ENCODE data around the gene ICAM4. TPM values are rescaled to one million over a fixed set of nuclear protein-coding genes. Genes with fewer than 3 reads are reported as not detected.

ICAM4 gene
- total and polyA plus RNA-seq, 2 of the 13 experiments (the other 11 are each of a cell fraction or from before 2014, with no cell fraction given) = 2.9 to 4.0 TPM

DNA sequence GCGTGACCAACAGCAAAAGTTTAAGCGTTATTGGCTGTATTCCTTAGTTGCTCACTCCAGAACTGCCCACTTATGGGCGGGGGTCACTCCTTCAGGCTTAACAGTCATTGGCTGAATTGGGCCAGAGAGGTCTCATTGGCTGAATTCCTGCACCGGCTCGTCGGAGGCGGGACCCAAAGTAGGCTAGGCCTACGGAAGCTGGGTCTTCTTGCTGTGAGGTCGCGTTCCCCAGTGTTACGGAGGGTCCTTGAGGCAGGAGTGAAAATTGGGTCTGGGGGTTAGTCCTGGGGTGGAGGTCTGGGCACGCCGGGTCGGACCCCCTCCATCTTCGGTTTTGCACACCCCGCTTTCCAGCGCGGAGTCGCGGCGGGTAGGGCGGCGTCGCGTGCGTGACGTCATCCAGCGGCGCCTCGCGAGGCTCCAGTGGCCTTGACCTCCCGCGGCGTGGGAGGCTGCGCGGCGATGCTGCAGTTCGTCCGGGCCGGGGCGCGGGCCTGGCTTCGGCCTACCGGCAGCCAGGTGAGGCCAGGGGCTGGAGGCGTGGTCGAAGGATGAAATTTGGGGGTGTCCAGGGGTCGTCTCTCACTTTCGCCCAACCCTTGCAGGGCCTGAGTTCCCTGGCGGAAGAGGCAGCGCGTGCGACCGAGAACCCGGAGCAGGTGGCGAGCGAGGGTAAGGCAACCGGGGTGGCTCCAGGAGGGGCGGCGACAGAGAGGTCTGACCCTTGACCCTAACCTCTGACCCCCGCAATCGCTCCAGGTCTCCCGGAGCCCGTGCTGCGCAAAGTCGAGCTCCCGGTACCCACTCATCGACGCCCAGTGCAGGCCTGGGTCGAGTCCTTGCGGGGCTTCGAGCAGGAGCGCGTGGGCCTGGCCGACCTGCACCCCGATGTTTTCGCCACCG is 34.7 kb upstream of the ICAM4 start, which contains the start of gene MRPL4 (continued):
- TF ChIP-seq, protein P1, sequence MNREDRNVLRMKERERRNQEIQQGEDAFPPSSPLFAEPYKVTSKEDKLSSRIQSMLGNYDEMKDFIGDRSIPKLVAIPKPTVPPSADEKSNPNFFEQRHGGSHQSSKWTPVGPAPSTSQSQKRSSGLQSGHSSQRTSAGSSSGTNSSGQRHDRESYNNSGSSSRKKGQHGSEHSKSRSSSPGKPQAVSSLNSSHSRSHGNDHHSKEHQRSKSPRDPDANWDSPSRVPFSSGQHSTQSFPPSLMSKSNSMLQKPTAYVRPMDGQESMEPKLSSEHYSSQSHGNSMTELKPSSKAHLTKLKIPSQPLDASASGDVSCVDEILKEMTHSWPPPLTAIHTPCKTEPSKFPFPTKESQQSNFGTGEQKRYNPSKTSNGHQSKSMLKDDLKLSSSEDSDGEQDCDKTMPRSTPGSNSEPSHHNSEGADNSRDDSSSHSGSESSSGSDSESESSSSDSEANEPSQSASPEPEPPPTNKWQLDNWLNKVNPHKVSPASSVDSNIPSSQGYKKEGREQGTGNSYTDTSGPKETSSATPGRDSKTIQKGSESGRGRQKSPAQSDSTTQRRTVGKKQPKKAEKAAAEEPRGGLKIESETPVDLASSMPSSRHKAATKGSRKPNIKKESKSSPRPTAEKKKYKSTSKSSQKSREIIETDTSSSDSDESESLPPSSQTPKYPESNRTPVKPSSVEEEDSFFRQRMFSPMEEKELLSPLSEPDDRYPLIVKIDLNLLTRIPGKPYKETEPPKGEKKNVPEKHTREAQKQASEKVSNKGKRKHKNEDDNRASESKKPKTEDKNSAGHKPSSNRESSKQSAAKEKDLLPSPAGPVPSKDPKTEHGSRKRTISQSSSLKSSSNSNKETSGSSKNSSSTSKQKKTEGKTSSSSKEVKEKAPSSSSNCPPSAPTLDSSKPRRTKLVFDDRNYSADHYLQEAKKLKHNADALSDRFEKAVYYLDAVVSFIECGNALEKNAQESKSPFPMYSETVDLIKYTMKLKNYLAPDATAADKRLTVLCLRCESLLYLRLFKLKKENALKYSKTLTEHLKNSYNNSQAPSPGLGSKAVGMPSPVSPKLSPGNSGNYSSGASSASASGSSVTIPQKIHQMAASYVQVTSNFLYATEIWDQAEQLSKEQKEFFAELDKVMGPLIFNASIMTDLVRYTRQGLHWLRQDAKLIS (CRISPR knock-in tag; IDR thresholded peaks at IDR 0.05) = no peak
- TF ChIP-seq HOXA9 (CRISPR knock-in tag; IDR thresholded peaks at IDR 0.05; ENCODE audit: borderline replicate concordance) (0 out of 2 replicates have a peak, but pooled peaks have one; percentile 45), GATAD1 (CRISPR knock-in tag; IDR thresholded peaks at IDR 0.05) (peak; percentile 99), ZNF615 (CRISPR knock-in tag; IDR thresholded peaks at IDR 0.05; ENCODE audit: borderline replicate concordance) (no peak), ZNF883 (CRISPR knock-in tag; IDR thresholded peaks at IDR 0.05; ENCODE audit: not compliant biosample characterization) (peak; percentile 81), TAF15 (IDR thresholded peaks at IDR 0.05; ENCODE audit: low read depth, low read length, poor library complexity, severe bottlenecking) (no peak), CCDC6 (CRISPR knock-in tag; IDR thresholded peaks at IDR 0.05) (peak; percentile 79; the same call in 1 of the 2 replicates), ZNF644 (CRISPR knock-in tag; IDR thresholded peaks at IDR 0.05; ENCODE audit: low read depth) (no peak), ZSCAN12 (CRISPR knock-in tag; IDR thresholded peaks at IDR 0.05) (0 out of 2 replicates have a peak, but pooled peaks have one; percentile 34), ZNF556 (CRISPR knock-in tag; IDR thresholded peaks at IDR 0.05; ENCODE audit: borderline replicate concordance) (no peak), RBM22 (optimal IDR thresholded peaks at IDR 0.05; ENCODE audit: low read length) (peak; percentile 44), RAD21 (CRISPR knock-in tag; IDR thresholded peaks at IDR 0.05) (peak; percentile 50), POLR2AphosphoS5 (IDR thresholded peaks at IDR 0.05; ENCODE audit: low read depth, low read length) (peak; percentile 79), ZNF549 (CRISPR knock-in tag; IDR thresholded peaks at IDR 0.05) (no peak)
- TF ChIP-seq, protein P2, sequence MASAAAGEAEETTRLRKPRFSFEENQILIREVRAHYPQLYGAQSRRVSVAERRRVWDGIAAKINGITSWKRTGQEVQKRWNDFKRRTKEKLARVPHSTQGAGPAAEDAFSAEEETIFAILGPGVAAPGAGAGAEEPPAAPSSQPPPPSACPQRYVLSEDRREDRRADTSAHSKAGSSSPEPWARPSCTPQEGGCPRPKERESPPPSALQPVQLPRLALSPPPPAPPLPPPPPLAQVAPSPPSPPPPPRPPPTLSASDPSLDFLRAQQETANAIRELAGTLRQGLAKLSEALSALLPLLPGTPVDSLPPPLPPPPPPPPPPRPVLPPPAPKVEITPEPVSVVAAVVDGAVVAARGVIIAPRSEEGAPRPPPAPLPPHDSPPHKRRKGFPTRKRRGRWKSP (CRISPR knock-in tag; IDR thresholded peaks at IDR 0.05) = peak; percentile 70; the same call in 1 of the 2 replicates
- TF ChIP-seq, protein P3, sequence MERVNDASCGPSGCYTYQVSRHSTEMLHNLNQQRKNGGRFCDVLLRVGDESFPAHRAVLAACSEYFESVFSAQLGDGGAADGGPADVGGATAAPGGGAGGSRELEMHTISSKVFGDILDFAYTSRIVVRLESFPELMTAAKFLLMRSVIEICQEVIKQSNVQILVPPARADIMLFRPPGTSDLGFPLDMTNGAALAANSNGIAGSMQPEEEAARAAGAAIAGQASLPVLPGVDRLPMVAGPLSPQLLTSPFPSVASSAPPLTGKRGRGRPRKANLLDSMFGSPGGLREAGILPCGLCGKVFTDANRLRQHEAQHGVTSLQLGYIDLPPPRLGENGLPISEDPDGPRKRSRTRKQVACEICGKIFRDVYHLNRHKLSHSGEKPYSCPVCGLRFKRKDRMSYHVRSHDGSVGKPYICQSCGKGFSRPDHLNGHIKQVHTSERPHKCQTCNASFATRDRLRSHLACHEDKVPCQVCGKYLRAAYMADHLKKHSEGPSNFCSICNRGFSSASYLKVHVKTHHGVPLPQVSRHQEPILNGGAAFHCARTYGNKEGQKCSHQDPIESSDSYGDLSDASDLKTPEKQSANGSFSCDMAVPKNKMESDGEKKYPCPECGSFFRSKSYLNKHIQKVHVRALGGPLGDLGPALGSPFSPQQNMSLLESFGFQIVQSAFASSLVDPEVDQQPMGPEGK (CRISPR knock-in tag; IDR thresholded peaks at IDR 0.05) = peak; percentile 24
- TF ChIP-seq, protein P4, sequence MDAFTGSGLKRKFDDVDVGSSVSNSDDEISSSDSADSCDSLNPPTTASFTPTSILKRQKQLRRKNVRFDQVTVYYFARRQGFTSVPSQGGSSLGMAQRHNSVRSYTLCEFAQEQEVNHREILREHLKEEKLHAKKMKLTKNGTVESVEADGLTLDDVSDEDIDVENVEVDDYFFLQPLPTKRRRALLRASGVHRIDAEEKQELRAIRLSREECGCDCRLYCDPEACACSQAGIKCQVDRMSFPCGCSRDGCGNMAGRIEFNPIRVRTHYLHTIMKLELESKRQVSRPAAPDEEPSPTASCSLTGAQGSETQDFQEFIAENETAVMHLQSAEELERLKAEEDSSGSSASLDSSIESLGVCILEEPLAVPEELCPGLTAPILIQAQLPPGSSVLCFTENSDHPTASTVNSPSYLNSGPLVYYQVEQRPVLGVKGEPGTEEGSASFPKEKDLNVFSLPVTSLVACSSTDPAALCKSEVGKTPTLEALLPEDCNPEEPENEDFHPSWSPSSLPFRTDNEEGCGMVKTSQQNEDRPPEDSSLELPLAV (CRISPR knock-in tag; conservative IDR thresholded peaks at IDR 0.05; ENCODE audit: low read depth) = no peak
- TF ChIP-seq, protein P5, sequence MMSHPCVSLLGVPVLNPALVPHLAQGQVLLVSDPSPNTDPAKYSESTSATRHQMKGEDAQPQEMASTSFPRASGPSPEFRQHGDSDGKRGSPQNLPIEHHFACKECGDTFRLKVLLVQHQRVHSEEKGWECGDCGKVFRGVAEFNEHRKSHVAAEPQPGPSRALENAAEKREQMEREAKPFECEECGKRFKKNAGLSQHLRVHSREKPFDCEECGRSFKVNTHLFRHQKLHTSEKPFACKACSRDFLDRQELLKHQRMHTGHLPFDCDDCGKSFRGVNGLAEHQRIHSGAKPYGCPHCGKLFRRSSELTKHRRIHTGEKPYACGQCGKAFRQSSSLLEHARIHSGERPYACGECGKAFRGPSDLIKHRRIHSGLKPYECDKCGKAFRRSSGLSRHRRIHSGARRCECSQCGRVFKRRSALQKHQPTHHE (CRISPR knock-in tag; IDR thresholded peaks at IDR 0.05; ENCODE audit: borderline replicate concordance) = peak; percentile 72
